Activated naive CD4-positive, alpha-beta T cell treated with anti-CD3 and anti-CD28 coated beads for 36 hours (primary cell): ENCODE results near the gene SLX1A. TPM values are rescaled to one million over a fixed set of nuclear protein-coding genes. Genes with fewer than 3 reads are reported as not detected.
"Not testable (repeated sequence)": the region's sequence is repeated elsewhere in the genome, so short reads cannot be mapped to it uniquely, and the experiment has no call there.

Source experiments
- CTCF ChIA-PET: fragments of 350-600 bp; sonication (Branson Sonifier 250); formaldehyde crosslinking; loops from one replicate; lab custom pipeline; 2021; ENCODE audit warnings: antibody characterized with exemption; lab: Charles Lee
- DNase-seq: peaks from one replicate; pipeline ENCODE4 v3.0.0-alpha.2; 2020
- H3K27ac Mint-ChIP-seq: one replicate; pipeline ENCODE4 v1.8.0; 2021; ENCODE audit warnings: mild to moderate bottlenecking, mixed read lengths
- H3K27me3 Mint-ChIP-seq: one replicate; pipeline ENCODE4 v1.8.0; 2021; ENCODE audit warnings: low read depth, mixed read lengths
- H3K36me3 Mint-ChIP-seq: one replicate; pipeline ENCODE4 v1.8.0; 2021; ENCODE audit warnings: low read depth, mixed read lengths
- H3K4me1 Mint-ChIP-seq: one replicate; pipeline ENCODE4 v1.8.0; 2021; ENCODE audit warnings: low read depth, mixed read lengths
- H3K4me3 Mint-ChIP-seq: one replicate; pipeline ENCODE4 v1.8.0; 2021; ENCODE audit warnings: mild to moderate bottlenecking, moderate library complexity, mixed read lengths
- H3K9me3 Mint-ChIP-seq: one replicate; pipeline ENCODE4 v1.8.0; 2021; ENCODE audit warnings: mixed read lengths
- intact Hi-C: fragments of 100-400 bp; cut with micrococcal nuclease; formaldehyde crosslinking; loops from one replicate; pipeline ENCODE4 v1.15.1; 2023
- total RNA-seq, 2 experiments: library from RNA; stranded (reverse); gene quantifications; one replicate each; pipeline ENCODE4 v1.2.3, GENCODE V29; 2021

Gene SLX1A
- total RNA-seq, 2 experiments from 2014 or later: 35.4 to 42.5 TPM

DNA sequence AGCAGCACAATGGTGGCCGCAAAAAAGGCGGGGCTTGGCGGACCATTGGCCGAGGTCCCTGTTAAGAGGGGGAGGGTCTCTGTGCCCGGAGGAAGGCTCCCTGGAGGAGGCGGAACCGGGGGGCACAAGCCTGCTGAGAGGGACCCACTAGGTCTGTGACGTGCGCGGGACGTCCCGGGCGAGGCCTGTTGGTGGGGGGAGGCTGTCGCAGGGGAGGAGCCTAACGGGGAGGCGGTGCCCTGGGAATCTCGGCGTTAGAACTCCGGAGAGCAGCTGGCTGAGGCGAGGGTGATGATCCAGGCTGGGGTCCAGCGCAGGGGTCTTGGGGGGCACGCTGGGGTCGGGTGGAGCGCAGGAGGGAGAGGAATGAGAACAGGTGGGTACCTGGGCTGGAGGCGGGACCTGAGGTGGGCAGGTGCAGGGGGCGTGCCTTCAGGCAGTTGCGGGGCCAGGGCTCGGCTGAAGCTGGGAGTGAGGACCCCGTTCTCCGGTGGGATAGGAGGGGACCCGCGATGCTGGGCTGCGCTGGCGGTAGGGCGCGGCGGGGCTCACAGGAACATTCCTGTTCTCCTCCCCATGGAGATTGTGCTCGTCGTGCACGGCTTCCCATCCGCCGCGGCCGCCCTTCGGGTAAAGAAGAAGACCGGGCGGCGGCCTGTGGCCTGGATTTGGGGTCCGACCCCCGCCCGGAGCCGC, 12.0 kb downstream of the SLX1A start:
- intact Hi-C loops: not testable (repeated sequence)

DNA sequence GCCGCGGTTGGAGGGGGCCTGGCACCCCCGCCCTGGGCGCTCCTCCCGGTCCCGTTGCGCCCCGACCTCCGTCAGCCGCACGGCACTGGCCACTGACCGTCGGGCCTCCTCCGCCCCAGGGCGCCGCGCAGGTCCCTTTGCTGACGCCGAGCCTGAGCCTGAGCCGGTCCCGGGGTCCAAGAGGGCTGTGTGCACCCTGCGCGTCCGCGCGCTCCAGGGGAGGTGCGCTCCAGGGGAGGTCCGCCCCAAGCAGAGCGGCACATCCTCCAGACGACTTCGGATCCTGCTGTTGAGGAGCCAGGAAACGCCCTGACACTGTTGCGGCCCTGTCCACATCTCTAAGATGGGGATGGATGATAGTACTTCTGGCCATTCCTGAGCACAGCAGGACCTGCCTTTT, 12.6 kb downstream of the SLX1A start:
- H3K27me3 Mint-ChIP-seq, intact Hi-C loops, CTCF ChIA-PET, H3K27ac Mint-ChIP-seq, H3K4me3 Mint-ChIP-seq, H3K9me3 Mint-ChIP-seq, H3K4me1 Mint-ChIP-seq, H3K36me3 Mint-ChIP-seq, DNase-seq: not testable (repeated sequence)

More for the DNA sequence above, 12.0 kb downstream of the SLX1A start:
- H3K27ac Mint-ChIP-seq, H3K27me3 Mint-ChIP-seq, H3K36me3 Mint-ChIP-seq, CTCF ChIA-PET, H3K9me3 Mint-ChIP-seq, H3K4me3 Mint-ChIP-seq, H3K4me1 Mint-ChIP-seq: not testable (repeated sequence)
- peak; percentile 4 for DNase-seq

DNA sequence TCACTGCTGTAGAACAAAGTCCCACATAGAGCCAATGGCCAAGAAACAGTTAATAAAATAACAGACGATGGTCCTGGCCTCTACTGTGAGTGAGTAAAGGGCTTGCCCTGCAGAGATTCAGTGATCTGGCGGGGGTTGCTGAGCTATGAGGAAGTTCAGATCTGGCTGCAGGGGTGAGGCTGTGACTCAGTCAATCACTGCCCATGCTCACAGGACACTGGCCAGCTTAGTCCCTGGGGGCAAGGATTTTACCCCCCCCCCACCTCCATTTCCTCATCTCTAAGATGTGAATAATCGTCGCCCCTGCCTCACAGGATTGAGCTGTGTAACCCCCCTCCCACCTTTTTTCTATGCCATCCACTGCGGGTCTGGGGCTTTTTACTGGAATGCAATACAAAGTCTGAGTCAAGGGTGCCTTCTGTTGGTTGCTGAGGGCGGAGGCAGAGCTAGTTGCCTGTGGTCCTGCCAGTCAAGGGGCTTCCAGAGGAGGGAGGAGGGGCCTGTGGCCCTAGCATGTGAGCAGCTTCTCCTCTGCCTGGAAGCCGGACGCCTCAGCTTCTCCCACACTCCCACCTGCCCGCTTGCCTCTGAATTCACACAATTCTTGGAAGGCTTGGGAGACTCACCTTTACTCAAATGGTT, 13.5 kb downstream of the SLX1A start:
- H3K27me3 Mint-ChIP-seq, H3K36me3 Mint-ChIP-seq, H3K4me3 Mint-ChIP-seq, CTCF ChIA-PET, H3K4me1 Mint-ChIP-seq, H3K9me3 Mint-ChIP-seq, intact Hi-C loops, H3K27ac Mint-ChIP-seq: not testable (repeated sequence)
- DNase-seq: peak; percentile 3

DNA sequence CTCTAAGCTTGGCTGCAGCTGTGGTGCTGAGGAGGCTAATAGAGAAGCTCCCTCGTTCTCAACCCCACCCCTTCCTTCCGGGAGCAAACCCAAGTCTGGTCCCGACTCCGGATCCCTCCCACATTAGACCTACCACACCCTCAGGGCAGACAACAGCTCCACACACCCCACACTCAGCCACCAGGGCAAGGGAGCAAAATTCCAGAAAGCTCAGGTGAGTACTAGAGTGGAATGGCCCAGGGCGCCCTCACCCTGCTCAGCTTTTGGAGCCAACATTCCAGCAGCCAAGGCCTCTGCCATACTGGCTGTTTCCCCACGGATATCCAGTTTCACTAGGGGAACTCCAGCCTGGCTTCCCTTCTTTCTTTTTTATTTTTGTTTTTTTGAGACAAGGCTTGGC, 15.4 kb downstream of the SLX1A start:
- CTCF ChIA-PET, H3K4me1 Mint-ChIP-seq, H3K27ac Mint-ChIP-seq, H3K9me3 Mint-ChIP-seq, H3K4me3 Mint-ChIP-seq, intact Hi-C loops, H3K36me3 Mint-ChIP-seq, H3K27me3 Mint-ChIP-seq: not testable (repeated sequence)
- peak; percentile 20 for DNase-seq

DNA sequence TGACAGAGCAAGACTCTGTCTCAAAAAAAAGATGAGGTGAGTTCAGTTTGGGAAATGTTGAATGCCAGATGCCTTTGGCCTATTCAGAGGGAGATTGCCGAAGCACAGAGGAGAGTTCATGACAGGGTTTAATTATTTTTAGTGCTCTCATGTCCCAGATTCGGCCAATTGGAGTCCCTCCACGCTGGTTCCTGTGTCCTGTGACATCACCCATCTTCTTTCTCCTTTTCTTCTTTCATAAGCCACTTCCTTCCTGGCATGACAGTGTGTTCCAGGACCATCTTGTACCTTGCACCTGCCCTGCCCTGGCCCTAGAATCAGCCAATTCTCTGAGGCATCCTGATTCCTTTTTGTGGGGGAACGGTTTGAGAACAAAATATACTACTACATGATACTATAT, 17.7 kb downstream of the SLX1A start:
- H3K4me1 Mint-ChIP-seq, H3K27me3 Mint-ChIP-seq, H3K36me3 Mint-ChIP-seq, H3K9me3 Mint-ChIP-seq, CTCF ChIA-PET, intact Hi-C loops, H3K4me3 Mint-ChIP-seq, H3K27ac Mint-ChIP-seq, DNase-seq: not testable (repeated sequence)

DNA sequence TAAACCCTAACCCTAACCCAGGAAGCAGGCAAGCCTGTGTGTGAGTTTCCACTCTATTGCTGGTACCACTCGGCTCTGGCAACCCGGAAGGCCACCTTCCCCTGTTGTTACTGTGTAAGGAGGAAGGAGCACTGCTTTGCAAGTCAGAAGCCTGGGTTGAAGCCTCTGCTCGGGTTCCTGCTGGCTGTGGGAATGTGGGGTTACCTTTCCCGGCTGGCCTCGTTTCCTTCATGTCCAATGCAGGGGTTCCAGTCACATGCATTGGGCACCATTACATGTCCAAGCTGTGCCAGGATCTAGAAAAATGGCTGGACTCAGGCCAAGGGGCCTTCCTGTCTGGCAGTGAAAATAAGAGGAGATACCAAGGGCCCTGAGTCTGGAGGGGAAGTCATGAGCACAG, 23.4 kb downstream of the SLX1A start:
- H3K4me3 Mint-ChIP-seq, H3K36me3 Mint-ChIP-seq, H3K27me3 Mint-ChIP-seq, H3K4me1 Mint-ChIP-seq, intact Hi-C loops, CTCF ChIA-PET, DNase-seq, H3K9me3 Mint-ChIP-seq, H3K27ac Mint-ChIP-seq: not testable (repeated sequence)

Other genes with a start within 250 kb of the SLX1A start
- gene TMEM219, start 231.8 kb upstream of the SLX1A start, total RNA-seq: 10 to 100 TPM; 31.9 to 35.5 TPM
- 10 to 100 TPM; 20.9 to 21.6 TPM for gene TAOK2, start 220.0 kb upstream of the SLX1A start, total RNA-seq
- 10 to 100 TPM; 40.8 to 43.9 TPM for gene HIRIP3, start 198.3 kb upstream of the SLX1A start, total RNA-seq
- gene INO80E, start 197.6 kb upstream of the SLX1A start, total RNA-seq: 10 to 100 TPM; 62.0 to 65.4 TPM
- gene DOC2A, start 182.8 kb upstream of the SLX1A start, total RNA-seq: under 1 TPM; 0.64 to 0.86 TPM
- not detected for gene C16orf92, start 170.7 kb upstream of the SLX1A start, total RNA-seq
- 1 to 10 TPM; 4.6 to 6.1 TPM for gene TLCD3B, start 162.6 kb upstream of the SLX1A start, total RNA-seq
- 1,000 to 10,000 TPM; 1,750 to 1,795 TPM for gene ALDOA, start 128.1 kb upstream of the SLX1A start, total RNA-seq
- 100 to 1,000 TPM; 104 to 105 TPM for gene PPP4C, start 117.9 kb upstream of the SLX1A start, total RNA-seq
- gene TBX6, start 102.0 kb upstream of the SLX1A start, total RNA-seq: 1 to 10 TPM; 3.6 to 4.7 TPM
- 10 to 100 TPM; 24.6 to 27.3 TPM for gene YPEL3, start 97.7 kb upstream of the SLX1A start, total RNA-seq
- gene GDPD3, start 80.3 kb upstream of the SLX1A start, total RNA-seq: 10 to 100 TPM in 1 of 2 experiments, 1 to 10 TPM in 1; 9.1 to 10.3 TPM
- gene MAPK3, start 70.7 kb upstream of the SLX1A start, total RNA-seq: 10 to 100 TPM; 64.3 to 64.5 TPM
- 100 to 1,000 TPM; 855 to 866 TPM for gene CORO1A, start 10.3 kb upstream of the SLX1A start, total RNA-seq
- 100 to 1,000 TPM; 160 to 173 TPM for gene BOLA2B, start 209 bp upstream of the SLX1A start, total RNA-seq
- 1 to 10 TPM; 8.7 to 9.2 TPM for gene SULT1A3, start 5.4 kb downstream of the SLX1A start, total RNA-seq
- 1 to 10 TPM; 5.7 to 6.8 TPM for gene NPIPB13, start 54.6 kb downstream of the SLX1A start, total RNA-seq
- 10 to 100 TPM; 39.2 to 41.4 TPM for gene CD2BP2, start 161.4 kb downstream of the SLX1A start, total RNA-seq
- gene TBC1D10B, start 176.6 kb downstream of the SLX1A start, total RNA-seq: 10 to 100 TPM; 36.6 to 38.4 TPM
- under 1 TPM; 0.67 to 0.86 TPM for gene MYL11, start 180.9 kb downstream of the SLX1A start, total RNA-seq
- gene SEPTIN1, start 188.7 kb downstream of the SLX1A start, total RNA-seq: 100 to 1,000 TPM; 133 to 134 TPM
- 1 to 10 TPM; 5.3 to 6.0 TPM for gene ZNF48, start 201.5 kb downstream of the SLX1A start, total RNA-seq
- 1 to 10 TPM; 3.4 to 4.7 TPM for gene ZNF771, start 213.7 kb downstream of the SLX1A start, total RNA-seq
- 10 to 100 TPM; 69.9 to 73.0 TPM for gene DCTPP1, start 236.2 kb downstream of the SLX1A start, total RNA-seq